ENCODE results near the gene KAZN.

- TF ChIP-seq CTCF (IDR thresholded peaks at IDR 0.05) (no peak), POLR2A (IDR thresholded peaks at IDR 0.05) (no peak)
Observed at GRCh38 chr1:15031251-15031933, 432.9 kb downstream of the KAZN start.

Data from body of pancreas (tissue), 4 donors.